EL (cell line): ENCODE data around the gene TBATA.

Experiments used
- DNase-seq: peaks from one replicate; pipeline ENCODE4 v3.0.0-alpha.2; 2016

TBATA gene

GRCh38 chr10:70785190-70785589 lies at the start of gene TBATA:
TBATA (minus strand) TSS chr10:70785377; CDS start chr10:70783379, 1,998 bp downstream.
- no peak for DNase-seq

- no peak for DNase-seq
These were observed 49.4 kb upstream of the TBATA start for GRCh38 chr10:70834441-70835151.

- no peak for DNase-seq
These were observed 48.8 kb upstream of the TBATA start for GRCh38 chr10:70834021-70834420.

- DNase-seq: no peak
These were observed 48.4 kb upstream of the TBATA start for GRCh38 chr10:70833601-70834000.

- DNase-seq: peak; percentile 91
These were observed 47.8 kb upstream of the TBATA start for GRCh38 chr10:70832852-70833528.

- no peak for DNase-seq
These were observed 47.0 kb upstream of the TBATA start for GRCh38 chr10:70832221-70832620.

- no peak for DNase-seq
These were observed 45.0 kb upstream of the TBATA start for GRCh38 chr10:70830164-70830563.

GRCh38 chr10:70829543-70829942 lies 44.4 kb upstream of the TBATA start:
- DNase-seq: no peak

GRCh38 chr10:70828923-70829322 lies 43.7 kb upstream of the TBATA start:
- DNase-seq: no peak

- DNase-seq: peak; percentile 32
These were observed 42.0 kb upstream of the TBATA start for GRCh38 chr10:70827086-70827757.

GRCh38 chr10:70822076-70822820 lies 37.1 kb upstream of the TBATA start:
- DNase-seq: no peak

GRCh38 chr10:70820976-70821750 lies 36.0 kb upstream of the TBATA start:
- DNase-seq: no peak

- peak; percentile 88 for DNase-seq
These were observed 31.2 kb upstream of the TBATA start for GRCh38 chr10:70816220-70816894.

- peak; percentile 84 for DNase-seq
These were observed 30.5 kb upstream of the TBATA start, which contains the start of gene SGPL1 for GRCh38 chr10:70815504-70816219. SGPL1 (plus strand) TSS chr10:70815948; CDS start chr10:70816854, 906 bp downstream.

- no peak for DNase-seq
These were observed 28.9 kb upstream of the TBATA start for GRCh38 chr10:70814126-70814525.

- DNase-seq: no peak
These were observed 27.6 kb upstream of the TBATA start for GRCh38 chr10:70812814-70813213.

- no peak for DNase-seq
These were observed 26.7 kb upstream of the TBATA start for GRCh38 chr10:70811881-70812280.

- no peak for DNase-seq
These were observed 25.8 kb upstream of the TBATA start for GRCh38 chr10:70810967-70811366.

- peak; percentile 21 for DNase-seq
These were observed 24.5 kb upstream of the TBATA start for GRCh38 chr10:70809726-70810125.

- DNase-seq: no peak
These were observed 23.9 kb upstream of the TBATA start for GRCh38 chr10:70809011-70809611.

- no peak for DNase-seq
These were observed 22.4 kb upstream of the TBATA start for GRCh38 chr10:70807556-70807955.
